ENCODE data around the gene CDHR3.

Gene CDHR3

DNA sequence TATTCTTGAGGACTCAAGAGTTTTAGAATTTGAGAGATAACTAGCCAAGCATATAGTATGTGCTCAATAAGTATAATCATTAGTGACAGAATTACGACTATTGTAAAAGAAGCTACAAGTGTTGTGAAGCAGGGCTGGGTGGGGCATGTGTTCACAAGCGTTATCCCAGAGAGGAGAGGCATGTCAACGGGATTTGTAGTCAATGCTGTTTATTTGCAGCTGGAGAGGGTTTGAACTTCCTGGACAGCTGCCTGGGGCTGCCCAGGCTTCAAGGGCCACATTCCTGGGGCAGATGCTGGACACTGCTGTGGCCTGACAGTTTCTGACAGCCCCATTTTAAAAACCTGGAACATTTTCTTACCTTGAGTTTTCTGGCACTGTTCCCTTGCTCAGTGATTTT lies 36.9 kb upstream of the CDHR3 start:
- Mint-ChIP-seq H3K36me3 (ENCODE audit: low read depth) (peaks cover 19% of the 10 kb centered on the region), H3K4me1 (peaks cover 6% of the 10 kb centered on the region), H3K27me3 (ENCODE audit: low read depth, poor library complexity) (peaks cover 19% of the 10 kb centered on the region), H3K27ac (no peak overlapping the region), H3K4me3 (no peak overlapping the region), H3K9me3 (peaks cover 35% of the 10 kb centered on the region)
- DNase-seq: no peak
- TF ChIP-seq, protein P1, sequence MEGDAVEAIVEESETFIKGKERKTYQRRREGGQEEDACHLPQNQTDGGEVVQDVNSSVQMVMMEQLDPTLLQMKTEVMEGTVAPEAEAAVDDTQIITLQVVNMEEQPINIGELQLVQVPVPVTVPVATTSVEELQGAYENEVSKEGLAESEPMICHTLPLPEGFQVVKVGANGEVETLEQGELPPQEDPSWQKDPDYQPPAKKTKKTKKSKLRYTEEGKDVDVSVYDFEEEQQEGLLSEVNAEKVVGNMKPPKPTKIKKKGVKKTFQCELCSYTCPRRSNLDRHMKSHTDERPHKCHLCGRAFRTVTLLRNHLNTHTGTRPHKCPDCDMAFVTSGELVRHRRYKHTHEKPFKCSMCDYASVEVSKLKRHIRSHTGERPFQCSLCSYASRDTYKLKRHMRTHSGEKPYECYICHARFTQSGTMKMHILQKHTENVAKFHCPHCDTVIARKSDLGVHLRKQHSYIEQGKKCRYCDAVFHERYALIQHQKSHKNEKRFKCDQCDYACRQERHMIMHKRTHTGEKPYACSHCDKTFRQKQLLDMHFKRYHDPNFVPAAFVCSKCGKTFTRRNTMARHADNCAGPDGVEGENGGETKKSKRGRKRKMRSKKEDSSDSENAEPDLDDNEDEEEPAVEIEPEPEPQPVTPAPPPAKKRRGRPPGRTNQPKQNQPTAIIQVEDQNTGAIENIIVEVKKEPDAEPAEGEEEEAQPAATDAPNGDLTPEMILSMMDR (IDR thresholded peaks at IDR 0.05): no peak

DNA sequence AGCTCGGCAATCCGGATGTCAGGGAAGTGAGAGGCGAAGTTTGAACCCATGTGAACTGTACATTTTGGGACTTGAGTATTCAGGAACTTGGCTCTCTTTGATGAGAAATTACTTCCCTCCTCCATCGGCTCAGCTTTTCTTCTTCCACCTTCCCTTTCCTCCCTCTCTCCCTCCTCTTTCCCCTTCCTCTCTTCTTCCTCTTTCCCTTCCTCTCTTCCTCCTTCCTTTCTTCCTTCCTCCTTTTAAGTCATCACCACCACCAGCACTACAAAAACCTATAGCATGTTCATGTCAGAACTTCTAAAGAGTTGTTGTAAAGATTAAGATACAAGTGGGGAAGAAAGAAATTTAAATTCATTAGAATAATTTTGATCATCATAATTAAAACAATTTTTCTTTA lies 31.9 kb upstream of the CDHR3 start:
- no peak for DNase-seq
- Mint-ChIP-seq H3K4me1 (peaks cover 6% of the 10 kb centered on the region), H3K27me3 (ENCODE audit: low read depth, poor library complexity) (peaks cover 25% of the 10 kb centered on the region), H3K36me3 (ENCODE audit: low read depth) (no peaks in the 10 kb centered on the region), H3K4me3 (no peak overlapping the region), H3K9me3 (no peaks in the 10 kb centered on the region), H3K27ac (no peak overlapping the region)
- TF ChIP-seq, protein P1 (IDR thresholded peaks at IDR 0.05): no peak

DNA sequence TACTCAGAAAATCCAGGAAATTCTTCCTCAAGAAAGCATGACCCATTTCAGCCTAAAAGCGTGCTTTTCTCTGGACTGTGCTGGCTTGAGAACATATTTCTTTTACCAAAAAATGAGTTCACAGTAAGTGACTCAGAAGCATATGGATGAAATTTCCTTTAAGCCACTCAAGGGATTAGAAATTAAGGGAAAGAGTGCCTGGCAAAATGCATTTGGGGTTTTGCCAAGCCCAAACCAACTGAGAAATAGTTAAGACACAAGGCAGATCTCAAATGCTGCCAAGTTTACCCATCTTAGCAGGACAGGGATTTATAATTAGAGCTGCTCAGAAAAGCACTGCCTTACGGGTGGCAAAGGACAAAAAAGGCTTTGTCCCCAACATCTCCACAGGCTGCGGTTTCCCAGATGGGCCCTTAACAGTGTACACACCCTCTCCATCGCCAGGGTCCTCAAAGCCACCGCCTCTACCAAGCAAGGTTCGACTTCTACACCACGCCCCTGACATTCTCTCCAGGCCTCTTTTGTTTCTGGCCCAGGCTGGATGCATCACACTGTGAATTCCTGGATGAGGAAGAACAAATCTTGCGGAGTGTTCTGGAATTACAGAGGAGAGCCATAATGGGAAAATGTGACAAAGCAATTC lies 30.1 kb upstream of the CDHR3 start:
- H3K36me3 Mint-ChIP-seq (ENCODE audit: low read depth): no peaks in the 10 kb centered on the region
- no peak overlapping the region for H3K27ac Mint-ChIP-seq
- peaks cover 20% of the 10 kb centered on the region for H3K27me3 Mint-ChIP-seq (ENCODE audit: low read depth, poor library complexity)
- TF ChIP-seq, protein P1 (IDR thresholded peaks at IDR 0.05): no peak
- no peaks in the 10 kb centered on the region for H3K9me3 Mint-ChIP-seq
- DNase-seq: no peak
- no peaks in the 10 kb centered on the region for H3K4me1 Mint-ChIP-seq
- no peak overlapping the region for H3K4me3 Mint-ChIP-seq

DNA sequence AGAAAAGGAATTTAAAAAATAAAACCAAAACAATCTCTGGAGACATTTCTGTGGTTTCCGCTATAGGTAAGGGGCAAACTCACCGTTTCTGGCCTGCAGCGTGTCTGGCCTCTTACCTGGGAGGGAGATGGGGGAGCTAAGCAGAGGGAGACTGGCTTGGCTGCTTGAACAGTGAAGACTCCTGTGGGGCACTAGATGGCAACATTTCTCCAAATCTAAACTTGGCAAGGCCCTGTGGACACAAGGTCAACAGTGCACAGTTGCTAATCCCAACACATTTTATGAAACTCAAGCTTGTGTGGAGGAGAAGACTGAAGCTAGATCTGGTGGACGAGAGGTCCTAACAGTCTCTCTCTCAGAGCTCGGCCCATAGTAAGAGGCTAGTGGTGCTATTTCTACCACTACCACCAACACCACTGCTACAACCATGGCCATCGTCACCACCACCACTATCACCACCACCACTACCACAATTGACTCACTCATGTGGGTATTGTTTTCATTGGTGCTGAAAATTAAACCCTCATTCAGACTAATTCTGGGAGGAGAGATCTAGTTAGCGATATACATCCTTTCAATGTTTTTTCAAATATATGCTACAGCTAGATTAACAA lies 28.4 kb upstream of the CDHR3 start:
- H3K27me3 Mint-ChIP-seq (ENCODE audit: low read depth, poor library complexity): peaks cover 11% of the 10 kb centered on the region
- H3K36me3 Mint-ChIP-seq (ENCODE audit: low read depth): no peaks in the 10 kb centered on the region
- no peaks in the 10 kb centered on the region for H3K9me3 Mint-ChIP-seq
- DNase-seq: peak; percentile 9
- no peak overlapping the region for H3K4me3 Mint-ChIP-seq
- TF ChIP-seq, protein P1 (IDR thresholded peaks at IDR 0.05): peak; percentile 25
- H3K4me1 Mint-ChIP-seq: no peaks in the 10 kb centered on the region
- H3K27ac Mint-ChIP-seq: no peak overlapping the region

DNA sequence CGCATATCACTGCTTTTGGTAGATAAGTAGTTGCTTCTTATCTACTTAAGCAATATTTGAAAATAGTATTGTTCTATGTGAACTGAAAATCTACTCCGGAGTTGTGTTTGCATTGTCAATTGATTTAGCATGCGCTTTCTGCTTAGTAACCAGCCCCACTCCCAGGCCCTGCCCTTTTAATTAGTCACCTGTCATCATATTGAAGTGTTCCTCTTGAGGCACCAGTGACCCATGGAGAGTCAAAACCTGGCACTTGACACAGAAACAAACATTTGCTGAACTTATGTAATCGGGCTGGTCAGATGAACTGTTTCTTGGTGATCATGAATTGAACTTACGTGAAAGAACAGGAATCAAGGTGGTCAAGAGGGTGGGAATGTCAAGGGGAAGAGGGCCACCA lies 27.8 kb upstream of the CDHR3 start:
- H3K27ac Mint-ChIP-seq: no peak overlapping the region
- TF ChIP-seq, protein P1 (IDR thresholded peaks at IDR 0.05): no peak
- H3K27me3 Mint-ChIP-seq (ENCODE audit: low read depth, poor library complexity): peaks cover 6% of the 10 kb centered on the region

DNA sequence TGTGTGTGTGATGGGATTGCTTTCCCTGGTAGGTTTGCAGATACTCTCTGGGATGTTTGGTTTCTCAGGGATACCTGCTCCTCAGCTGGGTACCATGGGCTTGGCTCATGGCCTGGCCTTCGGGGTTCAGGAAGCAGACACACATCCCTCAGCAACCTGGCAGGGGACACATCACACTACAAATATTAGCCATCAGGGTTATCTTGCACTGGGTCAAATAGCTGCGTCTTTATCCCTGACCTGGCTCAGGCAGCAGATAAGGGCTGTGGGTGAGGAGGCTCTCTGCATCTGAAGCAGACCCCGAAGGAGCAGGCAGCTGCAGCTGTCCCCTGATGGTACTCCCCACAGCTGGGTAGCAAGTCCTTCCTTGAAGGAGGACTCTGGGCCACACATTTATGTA lies 25.7 kb upstream of the CDHR3 start:
- peaks cover 7% of the 10 kb centered on the region for H3K4me1 Mint-ChIP-seq
- TF ChIP-seq, protein P1 (IDR thresholded peaks at IDR 0.05): no peak

More for the DNA sequence above, 27.8 kb upstream of the CDHR3 start:
- DNase-seq: no peak
- Mint-ChIP-seq H3K9me3 (no peaks in the 10 kb centered on the region), H3K4me3 (no peak overlapping the region), H3K4me1 (no peaks in the 10 kb centered on the region), H3K36me3 (ENCODE audit: low read depth) (no peaks in the 10 kb centered on the region)

More for the DNA sequence above, 25.7 kb upstream of the CDHR3 start:
- H3K27ac Mint-ChIP-seq: no peak overlapping the region
- H3K9me3 Mint-ChIP-seq: no peaks in the 10 kb centered on the region
- no peaks in the 10 kb centered on the region for H3K36me3 Mint-ChIP-seq (ENCODE audit: low read depth)
- H3K27me3 Mint-ChIP-seq (ENCODE audit: low read depth, poor library complexity): peaks cover 10% of the 10 kb centered on the region
- no peak for DNase-seq
- no peak overlapping the region for H3K4me3 Mint-ChIP-seq
